SW480 (cell line): ENCODE measurements around the gene ERCC3.
"Not testable (repeated sequence)": the region's sequence is repeated elsewhere in the genome, so short reads cannot be mapped to it uniquely, and the experiment has no call there.

Source experiments
- DNase-seq: peaks from one replicate; pipeline ENCODE4 v3.0.0-alpha.2; 2016; ENCODE audit warnings: low spot score

The ERCC3 gene

GRCh38 chr2:127278959-127279358 is 15.0 kb downstream of the ERCC3 start:
- DNase-seq = no peak

- no peak for DNase-seq
Observed at GRCh38 chr2:127277028-127277427, 16.9 kb downstream of the ERCC3 start.

GRCh38 chr2:127275789-127276188 is 18.2 kb downstream of the ERCC3 start:
- DNase-seq = no peak

GRCh38 chr2:127275356-127275755 is 18.6 kb downstream of the ERCC3 start:
- DNase-seq = no peak

GRCh38 chr2:127270663-127271062 is 23.3 kb downstream of the ERCC3 start:
- DNase-seq = no peak

GRCh38 chr2:127261804-127262406 is 32.0 kb downstream of the ERCC3 start:
- no peak for DNase-seq

- DNase-seq = no peak
Observed at GRCh38 chr2:127259355-127259754, 34.6 kb downstream of the ERCC3 start.

GRCh38 chr2:127256866-127257265 is 37.1 kb downstream of the ERCC3 start:
- DNase-seq = no peak

GRCh38 chr2:127256381-127256780 is 37.6 kb downstream of the ERCC3 start:
- no peak for DNase-seq

GRCh38 chr2:127255721-127256120 is 38.2 kb downstream of the ERCC3 start:
- DNase-seq = no peak

GRCh38 chr2:127255146-127255545 is 38.8 kb downstream of the ERCC3 start:
- DNase-seq = peak; percentile 24

GRCh38 chr2:127254386-127254981 is 39.5 kb downstream of the ERCC3 start:
- peak; percentile 73 for DNase-seq

GRCh38 chr2:127241184-127241583 is 52.8 kb downstream of the ERCC3 start:
- DNase-seq = not testable (repeated sequence)

GRCh38 chr2:127239395-127239794 is 54.5 kb downstream of the ERCC3 start:
- DNase-seq = no peak

- DNase-seq = not testable (repeated sequence)
Observed at GRCh38 chr2:127237768-127238167, 56.2 kb downstream of the ERCC3 start.

GRCh38 chr2:127235082-127235702 is 58.8 kb downstream of the ERCC3 start:
- no peak for DNase-seq

- DNase-seq = no peak
Observed at GRCh38 chr2:127233710-127234109, 60.2 kb downstream of the ERCC3 start.

- DNase-seq = no peak
Observed at GRCh38 chr2:127231130-127231865, 62.6 kb downstream of the ERCC3 start.

- no peak for DNase-seq
Observed at GRCh38 chr2:127229555-127229954, 64.4 kb downstream of the ERCC3 start.

GRCh38 chr2:127228102-127228501 is 65.8 kb downstream of the ERCC3 start:
- DNase-seq = no peak

GRCh38 chr2:127227264-127227660 is 66.7 kb downstream of the ERCC3 start:
- DNase-seq = not testable (repeated sequence)

- DNase-seq = peak; percentile 84
Observed at GRCh38 chr2:127226520-127227263, 67.3 kb downstream of the ERCC3 start.
